ENCODE measurements around the gene CYFIP1. TPM values are rescaled to one million over a fixed set of nuclear protein-coding genes. Genes with fewer than 3 reads are reported as not detected.
A peak's percentile ranks its signal among the peaks of the same experiment; 100 is the strongest.

The CYFIP1 gene
- total and polyA plus RNA-seq, 3 experiments from 2014 or later, result 4.8 to 27.3 (median 24.0) TPM

DNA sequence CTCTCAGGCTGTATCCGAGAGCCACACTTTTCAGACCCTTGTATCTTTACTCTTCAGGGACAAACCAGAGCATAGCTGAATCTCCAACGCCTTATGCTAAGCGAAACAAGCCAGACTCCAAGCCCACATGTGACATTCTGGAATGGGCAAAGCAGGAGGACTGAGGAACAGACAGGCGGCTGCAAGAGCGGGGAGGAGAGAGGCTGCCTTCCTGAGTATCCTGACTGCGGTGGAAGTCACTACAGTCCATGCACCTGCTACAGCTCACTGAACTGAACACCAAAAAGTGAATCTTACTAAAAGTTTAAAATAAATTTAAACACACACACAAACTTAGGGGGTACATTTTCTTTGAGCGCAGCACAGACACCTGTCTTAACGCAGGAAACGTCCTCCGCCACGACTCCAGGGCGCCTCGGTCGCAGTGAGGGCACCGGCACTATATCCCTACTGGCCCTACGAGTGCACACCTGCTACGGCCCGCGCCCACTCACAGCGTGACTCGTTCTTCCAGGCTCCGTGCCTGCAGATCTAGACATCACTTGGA is 1.4 kb downstream of the CYFIP1 start:
- H3K27me3 ChIP-seq (ENCODE audit: insufficient read depth, low read length, poor library complexity, severe bottlenecking), result no peaks in the 10 kb centered on the region
- Mint-ChIP-seq H3K27ac (peak overlapping the region in 1 of 8 donors; percentile 71), H3K36me3 (no peaks in the 10 kb centered on the region), H3K27me3 (peaks cover 9 to 25% of the 10 kb centered on the region in 2 donors), H3K9me3 (no peaks in the 10 kb centered on the region), H3K4me3 (peak overlapping the region; percentile 83 to 95 (median 91)), H3K4me1 (peaks cover 14 to 17% (median 16%) of the 10 kb centered on the region in 3 donors)
- H3K4me3 ChIP-seq (ENCODE audit: low read length), result peak overlapping the region; percentile 60
- no peaks in the 10 kb centered on the region for H3K36me3 ChIP-seq (ENCODE audit: insufficient read depth, low read length)
- ChIA-PET CTCF (no interaction called here), POLR2A (no interaction called here)
- H3K4me1 ChIP-seq (ENCODE audit: insufficient read depth, low read length), result no peaks in the 10 kb centered on the region
- H3K9me3 ChIP-seq (ENCODE audit: low read length), result no peaks in the 10 kb centered on the region
- DNase-seq, result no peak
- no peak overlapping the region for H3K27ac ChIP-seq (ENCODE audit: low read depth, low read length)

DNA sequence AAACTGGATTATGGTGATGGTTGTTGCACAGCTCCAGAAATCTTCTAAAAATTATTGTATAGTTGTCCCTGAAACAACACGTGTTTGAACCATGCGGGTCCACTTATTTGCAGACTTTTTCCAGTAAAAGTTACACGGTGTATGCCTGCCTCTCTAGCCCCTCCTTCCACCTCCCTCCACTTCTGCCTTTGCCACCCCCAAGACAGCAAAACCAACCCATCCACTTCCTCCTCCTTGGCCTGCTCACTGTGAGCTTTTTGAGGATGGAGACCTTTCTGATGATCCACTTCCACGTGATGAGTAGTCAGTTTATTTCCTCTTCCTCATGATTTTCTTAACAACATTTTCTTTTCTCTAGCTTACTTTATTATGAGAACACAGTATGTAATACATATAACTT is 5.4 kb downstream of the CYFIP1 start:
- Histone ChIP-seq H3K4me3 (ENCODE audit: low read length) (no peak overlapping the region), H3K9me3 (ENCODE audit: low read length) (no peaks in the 10 kb centered on the region), H3K4me1 (ENCODE audit: insufficient read depth, low read length) (no peaks in the 10 kb centered on the region), H3K27ac (ENCODE audit: low read depth, low read length) (no peak overlapping the region), H3K36me3 (ENCODE audit: insufficient read depth, low read length) (no peaks in the 10 kb centered on the region), H3K27me3 (ENCODE audit: insufficient read depth, low read length, poor library complexity, severe bottlenecking) (no peaks in the 10 kb centered on the region)
- Mint-ChIP-seq H3K9me3 (peaks cover 0 to 6% (median 0%) of the 10 kb centered on the region in 5 donors), H3K36me3 (peaks cover 0 to 7% (median 0%) of the 10 kb centered on the region in 3 donors), H3K27ac (peak overlapping the region in 2 of 8 donors; percentile 44 to 80), H3K4me1 (peaks cover 14 to 16% (median 15%) of the 10 kb centered on the region in 3 donors), H3K4me3 (no peak overlapping the region), H3K27me3 (peaks cover 9 to 21% of the 10 kb centered on the region in 2 donors)
- CTCF ChIA-PET, result no interaction called here
- DNase-seq, result no peak
- POLR2A ChIA-PET, result no interaction called here

DNA sequence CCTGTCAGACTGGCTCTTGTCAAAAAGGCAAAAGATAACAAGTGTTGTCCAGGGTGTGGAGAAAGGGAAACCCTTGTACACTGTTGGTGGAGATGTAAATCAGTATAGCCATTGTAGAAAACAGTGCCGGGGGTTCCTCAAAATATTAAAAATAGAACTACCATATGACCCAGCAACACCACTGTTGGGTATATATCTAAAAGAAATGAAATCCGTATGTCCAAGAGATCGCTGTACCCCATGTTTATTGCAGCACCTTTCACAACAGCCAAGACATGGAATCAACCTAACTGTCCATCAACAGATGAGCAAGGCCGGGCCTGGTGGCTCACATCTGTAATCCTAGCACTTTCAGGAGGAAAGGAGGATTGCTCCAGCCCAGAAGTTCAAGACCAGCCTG is 6.2 kb downstream of the CYFIP1 start:
- POLR2A ChIA-PET, result no interaction called here
- Mint-ChIP-seq H3K4me3 (no peak overlapping the region), H3K36me3 (peaks cover 0 to 10% (median 0%) of the 10 kb centered on the region in 3 donors)

DNA sequence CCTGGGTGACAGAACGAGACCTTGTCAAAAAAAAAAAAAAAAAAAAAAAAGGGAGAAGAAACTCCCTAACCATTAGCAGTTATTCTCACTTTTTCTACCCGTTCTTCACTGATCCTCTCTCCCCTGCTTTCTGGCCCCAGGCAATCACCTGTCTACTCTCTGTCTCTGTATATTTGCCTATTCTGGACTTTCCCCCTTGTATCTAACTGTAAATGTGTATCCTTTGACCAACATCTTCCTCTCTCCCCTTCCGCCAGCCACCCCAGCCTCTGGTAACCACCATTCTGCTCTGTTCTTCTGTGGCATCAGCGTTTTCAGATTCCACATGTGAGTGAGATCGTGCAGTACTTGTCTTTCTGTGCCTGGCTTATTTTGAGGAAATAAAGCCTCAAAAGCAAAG is 6.9 kb downstream of the CYFIP1 start:
- CTCF ChIA-PET, result no interaction called here
- H3K27ac Mint-ChIP-seq, result peak overlapping the region in 2 of 8 donors; percentile 10 to 48

More for the DNA sequence above, 6.2 kb downstream of the CYFIP1 start:
- Histone ChIP-seq H3K27me3 (ENCODE audit: insufficient read depth, low read length, poor library complexity, severe bottlenecking) (no peaks in the 10 kb centered on the region), H3K4me3 (ENCODE audit: low read length) (no peak overlapping the region), H3K36me3 (ENCODE audit: insufficient read depth, low read length) (no peaks in the 10 kb centered on the region), H3K4me1 (ENCODE audit: insufficient read depth, low read length) (no peaks in the 10 kb centered on the region), H3K9me3 (ENCODE audit: low read length) (no peaks in the 10 kb centered on the region), H3K27ac (ENCODE audit: low read depth, low read length) (no peak overlapping the region)
- CTCF ChIA-PET, result no interaction called here
- Mint-ChIP-seq H3K27ac (no peak overlapping the region), H3K4me1 (peaks cover 7 to 10% (median 8%) of the 10 kb centered on the region in 3 donors), H3K27me3 (peaks cover 5 to 15% of the 10 kb centered on the region in 2 donors), H3K9me3 (peaks cover 0 to 11% (median 0%) of the 10 kb centered on the region in 5 donors)
- no peak for DNase-seq

DNA sequence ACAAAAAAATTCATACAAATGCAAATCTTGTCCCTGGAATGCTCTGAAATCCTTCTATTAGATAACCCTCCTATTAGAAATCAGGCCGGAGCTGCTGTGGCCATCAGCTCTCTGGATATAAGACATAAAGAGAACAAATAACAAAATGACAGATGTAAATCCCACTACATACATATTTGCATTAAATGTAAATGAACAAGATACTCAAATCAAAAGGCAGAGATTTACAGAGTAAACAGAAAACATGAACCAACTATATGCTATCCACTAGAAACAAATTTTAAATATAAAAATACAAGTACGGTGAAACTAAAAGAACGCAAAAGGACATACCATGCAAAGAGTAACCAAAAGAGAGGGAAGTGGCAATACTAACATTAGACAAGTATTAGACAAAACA is 10.7 kb downstream of the CYFIP1 start:
- Mint-ChIP-seq H3K27me3 (no peaks in the 10 kb centered on the region), H3K27ac (no peak overlapping the region), H3K4me3 (no peak overlapping the region), H3K36me3 (peaks cover 0 to 10% (median 0%) of the 10 kb centered on the region in 3 donors), H3K4me1 (no peaks in the 10 kb centered on the region), H3K9me3 (peaks cover 0 to 11% (median 0%) of the 10 kb centered on the region in 5 donors)
- Histone ChIP-seq H3K4me3 (ENCODE audit: low read length) (no peak overlapping the region), H3K4me1 (ENCODE audit: insufficient read depth, low read length) (no peaks in the 10 kb centered on the region), H3K27me3 (ENCODE audit: insufficient read depth, low read length, poor library complexity, severe bottlenecking) (no peaks in the 10 kb centered on the region), H3K9me3 (ENCODE audit: low read length) (no peaks in the 10 kb centered on the region), H3K36me3 (ENCODE audit: insufficient read depth, low read length) (no peaks in the 10 kb centered on the region), H3K27ac (ENCODE audit: low read depth, low read length) (no peak overlapping the region)
- ChIA-PET CTCF (no interaction called here), POLR2A (no interaction called here)
- DNase-seq, result no peak

More for the DNA sequence above, 6.9 kb downstream of the CYFIP1 start:
- no peaks in the 10 kb centered on the region for H3K9me3 ChIP-seq (ENCODE audit: low read length)
- no peaks in the 10 kb centered on the region for H3K36me3 ChIP-seq (ENCODE audit: insufficient read depth, low read length)
- H3K4me3 ChIP-seq (ENCODE audit: low read length), result no peak overlapping the region
- Mint-ChIP-seq H3K9me3 (peaks cover 0 to 11% (median 0%) of the 10 kb centered on the region in 5 donors), H3K4me3 (no peak overlapping the region), H3K4me1 (peaks cover 0 to 3% (median under 1%) of the 10 kb centered on the region in 3 donors), H3K36me3 (peaks cover 0 to 10% (median 0%) of the 10 kb centered on the region in 3 donors), H3K27me3 (peaks cover 0 to 8% of the 10 kb centered on the region in 2 donors)
- H3K27ac ChIP-seq (ENCODE audit: low read depth, low read length), result no peak overlapping the region
- POLR2A ChIA-PET, result no interaction called here
- DNase-seq, result no peak
- no peaks in the 10 kb centered on the region for H3K4me1 ChIP-seq (ENCODE audit: insufficient read depth, low read length)
- H3K27me3 ChIP-seq (ENCODE audit: insufficient read depth, low read length, poor library complexity, severe bottlenecking), result no peaks in the 10 kb centered on the region

DNA sequence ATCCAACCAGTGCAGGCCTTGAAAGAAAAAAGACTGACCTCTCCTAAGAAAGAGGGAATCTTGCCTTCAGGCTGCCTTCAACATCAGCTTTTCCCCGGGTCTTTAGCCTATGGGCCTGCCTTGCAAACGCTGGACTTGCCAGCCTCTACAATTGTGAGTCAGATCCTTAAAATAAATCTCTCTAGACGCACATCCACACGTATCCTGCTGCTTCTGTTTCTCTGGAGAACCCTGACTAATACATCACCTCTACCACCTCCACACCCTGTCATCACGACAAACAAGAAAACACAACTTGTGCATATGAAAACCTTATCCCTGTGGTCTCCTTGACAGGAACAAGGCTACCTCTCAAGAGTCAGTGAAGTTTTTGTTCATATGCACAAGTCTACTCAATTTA is 11.8 kb downstream of the CYFIP1 start:
- no peak overlapping the region for H3K4me3 Mint-ChIP-seq
- DNase-seq, result no peak
- ChIA-PET POLR2A (no interaction called here), CTCF (no interaction called here)
- Histone ChIP-seq H3K27ac (ENCODE audit: low read depth, low read length) (no peak overlapping the region), H3K9me3 (ENCODE audit: low read length) (no peaks in the 10 kb centered on the region), H3K36me3 (ENCODE audit: insufficient read depth, low read length) (no peaks in the 10 kb centered on the region), H3K4me3 (ENCODE audit: low read length) (no peak overlapping the region), H3K27me3 (ENCODE audit: insufficient read depth, low read length, poor library complexity, severe bottlenecking) (no peaks in the 10 kb centered on the region), H3K4me1 (ENCODE audit: insufficient read depth, low read length) (no peaks in the 10 kb centered on the region)
- no peaks in the 10 kb centered on the region for H3K27me3 Mint-ChIP-seq
- peak overlapping the region in 1 of 8 donors; percentile 65 for H3K27ac Mint-ChIP-seq
- peaks cover 0 to 10% (median 0%) of the 10 kb centered on the region in 3 donors for H3K36me3 Mint-ChIP-seq
- H3K4me1 Mint-ChIP-seq, result no peaks in the 10 kb centered on the region
- H3K9me3 Mint-ChIP-seq, result peaks cover 0 to 11% (median 0%) of the 10 kb centered on the region in 5 donors

DNA sequence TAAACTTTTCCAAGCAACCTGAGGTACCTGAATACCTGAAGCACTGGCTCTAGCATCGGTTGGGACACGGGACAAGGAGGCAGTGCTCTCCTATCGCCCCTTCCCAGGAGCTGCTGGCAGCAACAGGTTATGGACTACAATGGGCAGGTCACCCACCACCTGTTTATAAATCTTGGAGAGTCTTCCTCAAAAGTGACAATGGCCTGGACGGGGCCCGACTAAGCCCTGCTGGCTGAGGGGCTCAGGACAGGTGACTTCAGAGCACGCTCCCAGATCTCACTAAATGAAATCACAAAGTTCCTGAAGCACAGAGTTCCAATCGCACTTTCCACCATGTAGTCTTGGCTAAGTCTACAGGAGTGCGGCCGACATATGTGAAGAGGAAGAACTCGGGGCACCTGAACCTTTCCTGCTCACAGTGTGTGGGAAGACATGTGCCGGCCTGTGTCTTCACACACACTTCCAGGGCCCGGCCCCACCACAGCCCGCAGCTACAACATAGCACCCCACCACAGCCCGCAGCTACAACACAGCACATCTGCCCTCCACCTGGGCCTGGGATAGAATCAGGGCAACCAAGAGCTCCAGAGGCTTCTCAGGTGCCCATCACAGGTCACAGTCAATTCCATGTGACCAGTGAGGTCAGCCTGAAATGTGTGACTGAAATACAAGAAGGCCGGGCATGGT is 12.9 kb downstream of the CYFIP1 start:
- Mint-ChIP-seq H3K9me3 (peaks cover 0 to 11% (median 0%) of the 10 kb centered on the region in 5 donors), H3K36me3 (peaks cover 0 to 10% (median 0%) of the 10 kb centered on the region in 3 donors), H3K27ac (peak overlapping the region in 1 of 8 donors; percentile 58), H3K27me3 (no peaks in the 10 kb centered on the region), H3K4me1 (no peaks in the 10 kb centered on the region), H3K4me3 (no peak overlapping the region)
- ChIA-PET POLR2A (no interaction called here), CTCF (no interaction called here)
- Histone ChIP-seq H3K9me3 (ENCODE audit: low read length) (no peaks in the 10 kb centered on the region), H3K27me3 (ENCODE audit: insufficient read depth, low read length, poor library complexity, severe bottlenecking) (no peaks in the 10 kb centered on the region), H3K36me3 (ENCODE audit: insufficient read depth, low read length) (no peaks in the 10 kb centered on the region), H3K27ac (ENCODE audit: low read depth, low read length) (no peak overlapping the region), H3K4me3 (ENCODE audit: low read length) (no peak overlapping the region), H3K4me1 (ENCODE audit: insufficient read depth, low read length) (no peaks in the 10 kb centered on the region)
- DNase-seq, result no peak

DNA sequence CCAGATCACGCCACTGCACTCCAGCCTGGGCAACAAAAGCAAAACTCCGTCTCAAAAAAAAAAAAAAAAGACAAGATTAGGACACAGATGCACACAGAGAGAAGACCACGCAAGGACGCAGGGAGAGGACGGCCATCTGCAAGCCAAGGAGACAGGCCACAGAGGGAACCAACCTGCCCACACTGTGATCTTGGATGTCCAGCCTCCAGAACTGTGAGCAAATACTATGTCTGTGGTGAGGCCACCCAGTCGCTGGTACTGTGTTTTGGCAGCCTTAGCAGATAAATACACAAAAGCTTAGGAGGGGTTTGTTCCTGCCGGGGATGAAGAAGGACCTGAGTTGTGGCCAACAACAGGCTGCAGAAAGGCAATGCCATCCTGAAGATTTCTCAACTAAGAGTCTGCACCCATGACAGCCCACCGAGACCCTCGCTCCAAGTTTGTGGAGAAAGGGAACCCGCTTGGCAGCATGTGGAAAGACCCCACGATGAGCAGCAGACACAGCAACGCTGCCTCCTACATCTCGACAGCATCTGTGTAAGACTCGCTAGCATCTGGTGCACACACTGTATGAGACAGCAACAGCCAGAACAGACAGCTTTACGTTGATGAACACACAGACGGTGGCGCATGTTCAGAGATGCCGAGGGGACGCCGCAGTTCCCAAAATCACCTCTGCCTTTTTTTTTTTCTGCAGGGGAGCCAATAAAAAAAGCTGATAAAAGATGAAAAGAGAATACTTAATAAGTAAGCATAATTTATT is 13.7 kb downstream of the CYFIP1 start:
- no peaks in the 10 kb centered on the region for H3K27me3 Mint-ChIP-seq
- H3K36me3 Mint-ChIP-seq, result peaks cover 0 to 10% (median 0%) of the 10 kb centered on the region in 3 donors
- ChIA-PET POLR2A (no interaction called here), CTCF (no interaction called here)
- H3K27me3 ChIP-seq (ENCODE audit: insufficient read depth, low read length, poor library complexity, severe bottlenecking), result no peaks in the 10 kb centered on the region
- peaks cover 0 to 11% (median 0%) of the 10 kb centered on the region in 5 donors for H3K9me3 Mint-ChIP-seq
- no peaks in the 10 kb centered on the region for H3K9me3 ChIP-seq (ENCODE audit: low read length)
- H3K4me3 ChIP-seq (ENCODE audit: low read length), result no peak overlapping the region
- H3K4me1 ChIP-seq (ENCODE audit: insufficient read depth, low read length), result no peaks in the 10 kb centered on the region
- no peak overlapping the region for H3K27ac ChIP-seq (ENCODE audit: low read depth, low read length)
- no peak for DNase-seq
- no peaks in the 10 kb centered on the region for H3K36me3 ChIP-seq (ENCODE audit: insufficient read depth, low read length)
- no peaks in the 10 kb centered on the region for H3K4me1 Mint-ChIP-seq
- no peak overlapping the region for H3K27ac Mint-ChIP-seq
- peak overlapping the region in 1 of 7 donors; percentile 32 for H3K4me3 Mint-ChIP-seq
